ENCODE data around the gene WNT7B.

- no peak for TF ChIP-seq CTCF (IDR thresholded peaks at IDR 0.05)
- no peak for TF ChIP-seq POLR2A (IDR thresholded peaks at IDR 0.05)
- TF ChIP-seq EP300 (IDR thresholded peaks at IDR 0.05; ENCODE audit: low read depth), result no peak
Measured at GRCh38 chr22:46001046-46001425, 24.1 kb upstream of the WNT7B start.

Measured in transverse colon (tissue), 3 donors.